Measurements from ENCODE around the gene C19orf38. TPM values are rescaled to one million over a fixed set of nuclear protein-coding genes. Genes with fewer than 3 reads are reported as not detected.
"Not testable (repeated sequence)": the region's sequence is repeated elsewhere in the genome, so short reads cannot be mapped to it uniquely, and the experiment has no call there.

The C19orf38 gene
- total RNA-seq, 1 experiment from 2014 or later = not detected

GRCh38 chr19:10870955-10871603 lies 22.9 kb downstream of the C19orf38 start, which contains the start of gene CARM1:
TSS of gene CARM1 (plus strand) at chr19:10871553. CDS start at chr19:10871703, 150 bp downstream.
- Histone ChIP-seq H3K27me3 (no peaks in the 10 kb centered on the region), H3K4me3 (peak within 1 kb of the TSS; percentile 86), H3K4me1 (peaks cover 11% of the 10 kb centered on the region), H3K36me3 (no peaks in the 10 kb centered on the region), H3K9me3 (replicated peaks) (no peaks in the 10 kb centered on the region), H3K27ac (peak within 1 kb of the TSS; percentile 18; the same call in 1 of the 2 replicates)
- peak; percentile 97 to 98 for DNase-seq

DNA sequence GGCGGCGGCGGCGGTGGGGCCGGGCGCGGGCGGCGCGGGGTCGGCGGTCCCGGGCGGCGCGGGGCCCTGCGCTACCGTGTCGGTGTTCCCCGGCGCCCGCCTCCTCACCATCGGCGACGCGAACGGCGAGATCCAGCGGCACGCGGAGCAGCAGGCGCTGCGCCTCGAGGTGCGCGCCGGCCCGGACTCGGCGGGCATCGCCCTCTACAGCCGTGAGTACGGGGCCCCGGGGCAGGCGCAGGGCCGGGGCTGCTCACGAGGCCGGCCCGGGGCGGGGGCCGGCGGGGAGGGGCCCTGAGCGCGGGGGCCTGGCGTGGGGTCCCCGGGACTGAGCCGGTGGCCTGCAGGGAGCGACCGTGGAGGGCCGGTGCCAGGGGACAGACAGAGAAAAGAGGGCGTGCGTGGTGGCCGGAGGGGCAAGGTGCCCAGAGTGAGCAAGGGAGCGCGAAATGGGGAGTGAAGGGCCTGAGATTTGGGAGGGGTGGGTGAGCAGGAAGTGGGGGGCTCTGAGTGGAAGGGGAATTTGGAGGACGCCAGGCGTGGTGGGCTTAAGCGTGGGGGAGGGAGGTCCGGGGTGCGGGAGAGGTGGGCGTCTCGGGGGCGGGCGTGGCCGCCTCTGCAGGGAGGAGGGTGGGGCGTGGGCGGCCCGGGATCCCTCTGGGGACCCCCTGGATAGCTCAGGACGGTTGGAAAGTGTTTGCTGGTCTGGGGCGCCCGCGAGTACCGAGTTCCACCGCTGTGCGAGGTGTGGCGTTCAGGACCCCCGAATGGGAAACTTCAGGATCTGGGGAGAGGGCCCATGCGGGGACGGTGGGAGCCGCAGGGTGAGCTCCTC lies 23.7 kb downstream of the C19orf38 start:
- no peaks in the 10 kb centered on the region for H3K27me3 ChIP-seq
- peak overlapping the region; percentile 18; the same call in 1 of the 2 replicates for H3K27ac ChIP-seq
- H3K4me3 ChIP-seq = peak overlapping the region; percentile 86
- peak; percentile 46 to 52 for DNase-seq
- peaks cover 18% of the 10 kb centered on the region for H3K4me1 ChIP-seq
- H3K36me3 ChIP-seq = no peaks in the 10 kb centered on the region
- H3K9me3 ChIP-seq (replicated peaks) = no peaks in the 10 kb centered on the region

GRCh38 chr19:10872546-10873107 lies 24.4 kb downstream of the C19orf38 start:
- no peak for DNase-seq
- no peaks in the 10 kb centered on the region for H3K9me3 ChIP-seq (replicated peaks)
- H3K4me1 ChIP-seq = peaks cover 18% of the 10 kb centered on the region
- H3K27me3 ChIP-seq = no peaks in the 10 kb centered on the region
- H3K36me3 ChIP-seq = no peaks in the 10 kb centered on the region
- peak overlapping the region; percentile 18; the same call in 1 of the 2 replicates for H3K27ac ChIP-seq
- peak overlapping the region; percentile 86 for H3K4me3 ChIP-seq

- H3K27me3 ChIP-seq = no peaks in the 10 kb centered on the region
- peaks cover 18% of the 10 kb centered on the region for H3K4me1 ChIP-seq
- no peak overlapping the region for H3K4me3 ChIP-seq
- no peaks in the 10 kb centered on the region for H3K9me3 ChIP-seq (replicated peaks)
- H3K27ac ChIP-seq = no peak overlapping the region
- no peaks in the 10 kb centered on the region for H3K36me3 ChIP-seq
- no peak for DNase-seq
Observed at GRCh38 chr19:10874024-10874423, 25.8 kb downstream of the C19orf38 start.

- Histone ChIP-seq H3K27me3 (no peaks in the 10 kb centered on the region), H3K4me3 (no peak overlapping the region), H3K36me3 (no peaks in the 10 kb centered on the region), H3K4me1 (peaks cover 18% of the 10 kb centered on the region), H3K9me3 (replicated peaks) (no peaks in the 10 kb centered on the region), H3K27ac (peak overlapping the region; percentile 15)
- DNase-seq = peak; percentile 56 to 63
Observed at GRCh38 chr19:10876459-10877240, 28.4 kb downstream of the C19orf38 start.

GRCh38 chr19:10877608-10878007 lies 29.4 kb downstream of the C19orf38 start:
- H3K4me3 ChIP-seq; H3K36me3 ChIP-seq; H3K27me3 ChIP-seq; DNase-seq; H3K27ac ChIP-seq; H3K9me3 ChIP-seq (replicated peaks): not testable (repeated sequence)
- peaks cover 18% of the 10 kb centered on the region for H3K4me1 ChIP-seq

- no peak for DNase-seq
- no peak overlapping the region for H3K4me3 ChIP-seq
- no peaks in the 10 kb centered on the region for H3K9me3 ChIP-seq (replicated peaks)
- H3K27me3 ChIP-seq = no peaks in the 10 kb centered on the region
- H3K36me3 ChIP-seq = no peaks in the 10 kb centered on the region
- peaks cover 14% of the 10 kb centered on the region for H3K4me1 ChIP-seq
- H3K27ac ChIP-seq = no peak overlapping the region
Observed at GRCh38 chr19:10878253-10878652, 30.0 kb downstream of the C19orf38 start.

- 0 out of 2 replicates have a peak, but pooled peaks cover 2% of the 10 kb centered on the region for H3K4me1 ChIP-seq
- no peaks in the 10 kb centered on the region for H3K27me3 ChIP-seq
- H3K27ac ChIP-seq = no peak overlapping the region
Observed at GRCh38 chr19:10881403-10882107, 33.3 kb downstream of the C19orf38 start.

GRCh38 chr19:10882108-10882457 lies 33.9 kb downstream of the C19orf38 start:
- H3K27ac ChIP-seq = no peak overlapping the region
- no peaks in the 10 kb centered on the region for H3K4me1 ChIP-seq
- no peaks in the 10 kb centered on the region for H3K27me3 ChIP-seq
- no peaks in the 10 kb centered on the region for H3K36me3 ChIP-seq
- no peaks in the 10 kb centered on the region for H3K9me3 ChIP-seq (replicated peaks)
- no peak overlapping the region for H3K4me3 ChIP-seq
- DNase-seq = no peak

More at GRCh38 chr19:10881403-10882107, 33.3 kb downstream of the C19orf38 start:
- Histone ChIP-seq H3K9me3 (replicated peaks) (no peaks in the 10 kb centered on the region), H3K36me3 (no peaks in the 10 kb centered on the region), H3K4me3 (no peak overlapping the region)
- DNase-seq = no peak

DNA sequence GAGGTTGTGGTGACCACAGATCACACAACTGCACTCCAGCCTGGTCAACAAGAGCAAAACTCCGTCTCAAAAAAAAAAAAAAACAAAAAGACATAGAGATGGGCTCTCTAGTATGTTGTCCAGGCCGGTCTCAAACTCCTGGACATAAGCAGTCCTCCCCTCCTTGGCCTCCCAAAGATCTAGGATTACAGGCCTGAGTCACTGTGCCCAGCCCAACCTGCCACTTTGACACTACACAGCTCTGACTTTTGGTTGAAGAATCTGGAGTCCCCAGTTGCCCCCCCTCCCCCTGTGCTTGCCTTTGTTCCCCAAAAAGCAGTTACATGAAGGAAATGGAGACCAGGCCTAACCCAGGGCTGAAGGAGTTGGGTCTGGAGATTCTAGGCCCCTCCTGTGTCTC lies 36.1 kb downstream of the C19orf38 start:
- no peaks in the 10 kb centered on the region for H3K36me3 ChIP-seq
- DNase-seq = no peak
- no peak overlapping the region for H3K27ac ChIP-seq
- peaks cover 15% of the 10 kb centered on the region for H3K4me1 ChIP-seq
- no peaks in the 10 kb centered on the region for H3K9me3 ChIP-seq (replicated peaks)
- H3K27me3 ChIP-seq = no peaks in the 10 kb centered on the region
- no peak overlapping the region for H3K4me3 ChIP-seq

DNA sequence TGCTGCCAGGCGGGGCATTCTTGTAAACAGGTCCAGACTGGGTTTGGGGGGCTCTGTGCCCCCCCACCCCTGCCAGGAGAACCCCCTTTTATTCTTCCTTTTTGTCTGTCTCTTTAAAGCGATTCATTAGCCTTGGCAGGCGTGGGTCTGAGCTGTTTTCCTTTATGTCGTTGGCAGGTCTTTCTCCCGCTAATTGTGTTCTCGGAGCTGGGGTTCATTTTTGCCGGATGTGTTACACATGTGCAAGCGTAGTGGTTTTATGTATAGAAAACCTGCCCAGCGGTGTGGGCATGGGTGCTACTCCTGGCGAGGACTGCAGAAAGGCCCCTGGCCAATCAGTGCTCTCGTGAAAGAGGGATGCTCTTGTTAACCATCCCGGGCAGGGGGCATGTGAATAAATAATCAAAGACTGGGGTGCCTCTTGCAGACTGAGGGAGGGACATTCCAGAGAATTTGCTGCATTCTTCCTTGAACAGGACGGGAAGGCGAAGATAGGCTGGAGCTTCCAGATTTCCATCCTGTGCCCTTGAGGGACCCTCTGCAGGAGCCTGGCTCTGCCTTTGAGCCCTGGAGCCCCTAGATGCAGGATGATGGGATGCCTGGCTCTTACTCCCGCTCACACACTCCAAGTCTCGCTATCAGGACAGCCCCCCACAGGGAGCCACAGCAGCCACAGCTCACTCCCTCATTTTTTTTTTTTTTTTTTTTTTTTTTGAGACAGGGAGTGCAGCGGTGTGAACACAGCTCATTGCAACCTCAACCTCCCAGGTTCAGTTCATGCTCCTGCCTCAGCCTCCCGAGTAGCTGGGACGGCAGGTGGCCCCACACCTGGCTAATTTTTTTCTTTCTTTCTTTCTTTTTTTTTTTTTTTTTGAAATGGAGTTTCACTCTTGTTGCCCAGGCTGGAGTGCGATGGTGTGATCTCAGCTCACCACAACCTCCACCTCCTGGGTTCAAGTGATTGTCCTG lies 37.3 kb downstream of the C19orf38 start:
- H3K4me1 ChIP-seq = peaks cover 15% of the 10 kb centered on the region

DNA sequence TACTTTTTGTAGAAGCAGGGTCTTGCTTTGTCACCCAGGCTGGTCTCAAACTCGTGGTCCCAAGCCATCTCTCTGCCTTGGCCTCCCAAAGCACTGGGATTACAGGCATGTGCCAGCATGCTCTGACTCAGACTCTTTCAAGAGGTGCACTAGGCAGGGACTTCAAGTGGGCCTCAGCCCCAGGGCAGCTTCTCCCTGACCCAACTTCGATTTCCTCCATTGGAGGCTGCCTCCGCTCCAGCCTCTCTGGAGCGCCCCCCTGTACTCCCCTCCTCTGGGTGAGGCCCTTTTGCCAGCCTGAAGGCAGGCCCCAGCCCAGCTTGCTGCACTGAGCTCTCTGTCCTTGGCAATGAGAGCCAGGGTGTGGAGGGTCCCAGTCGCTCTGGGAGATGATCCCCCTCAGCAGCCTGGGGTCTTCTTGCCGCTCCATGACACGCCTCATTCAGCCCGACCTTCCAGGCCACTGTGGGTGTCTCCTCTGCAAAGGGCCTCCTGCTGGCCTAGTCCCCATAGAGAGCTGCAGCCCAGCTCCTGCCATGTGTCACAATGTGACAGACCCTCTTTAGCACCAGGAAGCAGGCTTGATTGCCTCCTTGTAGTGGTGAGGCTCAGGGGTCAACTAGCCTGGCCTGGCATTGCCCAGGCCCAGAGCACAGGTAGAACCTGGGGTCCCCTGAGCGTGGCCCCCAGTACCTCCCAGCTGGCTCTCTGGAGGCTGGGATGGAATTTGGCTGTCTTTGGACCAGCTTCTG lies 39.6 kb downstream of the C19orf38 start:
- Histone ChIP-seq H3K27ac (peak overlapping the region; percentile 68), H3K27me3 (no peaks in the 10 kb centered on the region), H3K4me1 (peaks cover 30% of the 10 kb centered on the region)

More for the DNA sequence above, 37.3 kb downstream of the C19orf38 start:
- Histone ChIP-seq H3K4me3 (no peak overlapping the region), H3K36me3 (no peaks in the 10 kb centered on the region), H3K27me3 (no peaks in the 10 kb centered on the region), H3K27ac (no peak overlapping the region), H3K9me3 (replicated peaks) (no peaks in the 10 kb centered on the region)
- no peak for DNase-seq

More for the DNA sequence above, 39.6 kb downstream of the C19orf38 start:
- no peak overlapping the region for H3K4me3 ChIP-seq
- no peak for DNase-seq
- H3K36me3 ChIP-seq = no peaks in the 10 kb centered on the region
- H3K9me3 ChIP-seq (replicated peaks) = no peaks in the 10 kb centered on the region

Measured in SJCRH30 (cell line).